GM20431 (cell line): ENCODE measurements around the gene BLNK.
"Not testable (repeated sequence)": the region's sequence is repeated elsewhere in the genome, so short reads cannot be mapped to it uniquely, and the experiment has no call there.

ENCODE experiments used
- in situ Hi-C: fragments of 300-500 bp; cut with MseI, MboI; formaldehyde crosslinking; loops from one replicate; pipeline ENCODE4 v1.15.0; 2020; ENCODE audit warnings: low sequenced_read_pairs; ENCODE audit not compliant: unreplicated experiment

Gene BLNK

GRCh38 chr10:96233959-96234358, 37.4 kb downstream of the BLNK start:
- in situ Hi-C loops: loop anchor here (10.0 kb wide), 1 partner anchor 61 kb away; no protein-coding TSS in a partner anchor

GRCh38 chr10:96230527-96230926, 40.8 kb downstream of the BLNK start:
- in situ Hi-C loops: loop anchor here (10.0 kb wide), 1 partner anchor 64 kb away; no protein-coding TSS in a partner anchor

GRCh38 chr10:96229568-96230030, 41.8 kb downstream of the BLNK start:
- in situ Hi-C loops: loop anchor here (10.0 kb wide), 1 partner anchor 65 kb away; no protein-coding TSS in a partner anchor

GRCh38 chr10:96228408-96228994, 42.9 kb downstream of the BLNK start:
- in situ Hi-C loops: no loop called here

GRCh38 chr10:96227206-96227605, 44.2 kb downstream of the BLNK start:
- in situ Hi-C loops: no loop called here

GRCh38 chr10:96225119-96225518, 46.2 kb downstream of the BLNK start:
- in situ Hi-C loops: no loop called here

- in situ Hi-C loops: no loop called here
Measured at GRCh38 chr10:96222908-96223307, 48.5 kb downstream of the BLNK start.

- in situ Hi-C loops: no loop called here
Measured at GRCh38 chr10:96222441-96222840, 48.9 kb downstream of the BLNK start.

GRCh38 chr10:96218826-96219225, 52.5 kb downstream of the BLNK start:
- in situ Hi-C loops: no loop called here

GRCh38 chr10:96217711-96218110, 53.7 kb downstream of the BLNK start:
- in situ Hi-C loops: no loop called here

- in situ Hi-C loops: no loop called here
Measured at GRCh38 chr10:96216775-96217174, 54.6 kb downstream of the BLNK start.

- in situ Hi-C loops: no loop called here
Measured at GRCh38 chr10:96212911-96213310, 58.5 kb downstream of the BLNK start.

- in situ Hi-C loops: no loop called here
Measured at GRCh38 chr10:96211764-96212163, 59.6 kb downstream of the BLNK start.

GRCh38 chr10:96208946-96209345, 62.4 kb downstream of the BLNK start:
- in situ Hi-C loops: no loop called here

- in situ Hi-C loops: no loop called here
Measured at GRCh38 chr10:96208271-96208670, 63.1 kb downstream of the BLNK start.

- in situ Hi-C loops: no loop called here
Measured at GRCh38 chr10:96205580-96205979, 65.8 kb downstream of the BLNK start.

- in situ Hi-C loops: no loop called here
Measured at GRCh38 chr10:96201525-96201924, 69.8 kb downstream of the BLNK start.

- in situ Hi-C loops: not testable (repeated sequence)
Measured at GRCh38 chr10:96189505-96189904, 81.9 kb downstream of the BLNK start.

GRCh38 chr10:96188916-96189315, 82.5 kb downstream of the BLNK start:
- in situ Hi-C loops: no loop called here

GRCh38 chr10:96188421-96188820, 82.9 kb downstream of the BLNK start:
- in situ Hi-C loops: no loop called here

GRCh38 chr10:96176985-96177384, 94.4 kb downstream of the BLNK start:
- in situ Hi-C loops: no loop called here

- in situ Hi-C loops: no loop called here
Measured at GRCh38 chr10:96172666-96173065, 98.7 kb downstream of the BLNK start.
